ENCODE data around the gene EEIG2.

EEIG2 gene

GRCh38 chr1:108601708-108602410, 42.0 kb downstream of the EEIG2 start:
- no peak for ATAC-seq (ENCODE audit: insufficient read depth, low read depth)
- H3K36me3 ChIP-seq (ENCODE audit: insufficient read depth, low read length), result peaks cover 24% of the 10 kb centered on the region; the same call in 1 of the 2 replicates

GRCh38 chr1:108605633-108606032, 45.7 kb downstream of the EEIG2 start:
- H3K9me3 ChIP-seq (ENCODE audit: insufficient read depth, low read length, severe bottlenecking), result no peaks in the 10 kb centered on the region
- H3K9ac ChIP-seq (ENCODE audit: low read depth, low read length), result no peak overlapping the region
- H4K20me1 ChIP-seq (ENCODE audit: insufficient read depth, low read length), result no peaks in the 10 kb centered on the region
- no peak overlapping the region for H3K27ac ChIP-seq (ENCODE audit: low read length)
- H2AFZ ChIP-seq (ENCODE audit: low read depth, low read length), result no peak overlapping the region
- peaks cover 24% of the 10 kb centered on the region; the same call in 1 of the 2 replicates for H3K36me3 ChIP-seq (ENCODE audit: insufficient read depth, low read length)
- H3K4me3 ChIP-seq (ENCODE audit: low read depth in 1 of 2, low read length in 2 of 2), result no peak overlapping the region
- no peak for TF ChIP-seq CTCF (IDR thresholded peaks at IDR 0.05; ENCODE audit: borderline replicate concordance, extremely low read depth, low read length, poor library complexity, severe bottlenecking)
- no peak for TF ChIP-seq EZH2 (IDR thresholded peaks at IDR 0.05; ENCODE audit: borderline replicate concordance, low read depth, low read length, severe bottlenecking)
- H3K27me3 ChIP-seq (ENCODE audit: insufficient read depth, low read length, poor library complexity), result no peaks in the 10 kb centered on the region
- no peak for ATAC-seq (ENCODE audit: insufficient read depth, low read depth)
- DNase-seq, result no peak
- no peak overlapping the region for H3K4me2 ChIP-seq (ENCODE audit: insufficient read depth, low read length)
- no peaks in the 10 kb centered on the region for H3K4me1 ChIP-seq (ENCODE audit: insufficient read depth, low read length)
- no peaks in the 10 kb centered on the region for H3K79me2 ChIP-seq (ENCODE audit: insufficient read depth, low read length)

More at GRCh38 chr1:108601708-108602410, 42.0 kb downstream of the EEIG2 start:
- Histone ChIP-seq H4K20me1 (ENCODE audit: insufficient read depth, low read length) (no peaks in the 10 kb centered on the region), H3K9me3 (ENCODE audit: insufficient read depth, low read length, severe bottlenecking) (no peaks in the 10 kb centered on the region), H3K27me3 (ENCODE audit: insufficient read depth, low read length, poor library complexity) (no peaks in the 10 kb centered on the region), H3K79me2 (ENCODE audit: insufficient read depth, low read length) (no peaks in the 10 kb centered on the region), H3K27ac (ENCODE audit: low read length) (no peak overlapping the region), H3K4me2 (ENCODE audit: insufficient read depth, low read length) (no peak overlapping the region), H3K9ac (ENCODE audit: low read depth, low read length) (no peak overlapping the region), H2AFZ (ENCODE audit: low read depth, low read length) (no peak overlapping the region), H3K4me1 (ENCODE audit: insufficient read depth, low read length) (no peaks in the 10 kb centered on the region), H3K4me3 (ENCODE audit: low read depth in 1 of 2, low read length in 2 of 2) (no peak overlapping the region)
- DNase-seq, result no peak
- TF ChIP-seq CTCF (IDR thresholded peaks at IDR 0.05; ENCODE audit: borderline replicate concordance, extremely low read depth, low read length, poor library complexity, severe bottlenecking) (no peak), EZH2 (IDR thresholded peaks at IDR 0.05; ENCODE audit: borderline replicate concordance, low read depth, low read length, severe bottlenecking) (no peak)

GRCh38 chr1:108606478-108606877, 46.6 kb downstream of the EEIG2 start:
- H3K36me3 ChIP-seq (ENCODE audit: insufficient read depth, low read length), result peaks cover 24% of the 10 kb centered on the region; the same call in 1 of the 2 replicates
- TF ChIP-seq CTCF (IDR thresholded peaks at IDR 0.05; ENCODE audit: borderline replicate concordance, extremely low read depth, low read length, poor library complexity, severe bottlenecking), result no peak
- TF ChIP-seq EZH2 (IDR thresholded peaks at IDR 0.05; ENCODE audit: borderline replicate concordance, low read depth, low read length, severe bottlenecking), result no peak
- no peak overlapping the region for H2AFZ ChIP-seq (ENCODE audit: low read depth, low read length)
- no peaks in the 10 kb centered on the region for H3K27me3 ChIP-seq (ENCODE audit: insufficient read depth, low read length, poor library complexity)
- no peak overlapping the region for H3K27ac ChIP-seq (ENCODE audit: low read length)
- H3K9me3 ChIP-seq (ENCODE audit: insufficient read depth, low read length, severe bottlenecking), result no peaks in the 10 kb centered on the region
- H3K9ac ChIP-seq (ENCODE audit: low read depth, low read length), result no peak overlapping the region
- no peak overlapping the region for H3K4me2 ChIP-seq (ENCODE audit: insufficient read depth, low read length)
- H3K4me3 ChIP-seq (ENCODE audit: low read depth in 1 of 2, low read length in 2 of 2), result no peak overlapping the region
- ATAC-seq (ENCODE audit: insufficient read depth, low read depth) (no peak), DNase-seq (no peak)
- no peaks in the 10 kb centered on the region for H3K79me2 ChIP-seq (ENCODE audit: insufficient read depth, low read length)
- no peaks in the 10 kb centered on the region for H4K20me1 ChIP-seq (ENCODE audit: insufficient read depth, low read length)
- no peaks in the 10 kb centered on the region for H3K4me1 ChIP-seq (ENCODE audit: insufficient read depth, low read length)

Measured in DND-41 (cell line).